ENCODE measurements around the gene TPPP3. TPM values are rescaled to one million over a fixed set of nuclear protein-coding genes. Genes with fewer than 3 reads are reported as not detected.

TPPP3 gene
- total RNA-seq, 1 experiment from 2014 or later, result 0.95 TPM

- Histone ChIP-seq H3K4me3 (ENCODE audit: low read depth in 2 of 2, low read length in 2 of 2) (peak overlapping the region; percentile 32 to 37), H3K4me1 (ENCODE audit: control insufficient read depth, insufficient read depth, low read length) (peaks cover 2% of the 10 kb centered on the region; the same call in 1 of the 2 replicates), H3K27me3 (ENCODE audit: control insufficient read depth, insufficient read depth, low read length) (no peaks in the 10 kb centered on the region; the same call in 1 of the 2 replicates), H3K9me3 (ENCODE audit: control insufficient read depth, insufficient read depth, low read depth, low read length) (no peaks in the 10 kb centered on the region), H3K27ac (ENCODE audit: low read length) (no peak overlapping the region), H3K36me3 (ENCODE audit: control insufficient read depth, insufficient read depth, low read length) (no peaks in the 10 kb centered on the region)
- intact Hi-C loops (cut with micrococcal nuclease; ENCODE audit: unreplicated experiment) (loop anchor here (2.0 kb wide), 1 partner anchor 35 kb away; no protein-coding TSS in a partner anchor), in situ Hi-C loops (cut with HindIII; ENCODE audit: low pct_unique_long_range_greater_than_20kb, low sequenced_read_pairs) (no loop called here)
- TF ChIP-seq REST (IDR thresholded peaks at IDR 0.05; ENCODE audit: insufficient read depth in 1 of 2, low read depth in 2 of 2, low read length in 1 of 2) (no peak), POLR2AphosphoS5 (IDR thresholded peaks at IDR 0.05; ENCODE audit: low read depth, low read length) (no peak), SIN3A (IDR thresholded peaks at IDR 0.05; ENCODE audit: borderline replicate concordance, insufficient read depth, low read depth, low read length) (no peak), TCF7L2 (IDR thresholded peaks at IDR 0.05; ENCODE audit: low read depth, low read length) (no peak)
- TF ChIP-seq, protein P1, sequence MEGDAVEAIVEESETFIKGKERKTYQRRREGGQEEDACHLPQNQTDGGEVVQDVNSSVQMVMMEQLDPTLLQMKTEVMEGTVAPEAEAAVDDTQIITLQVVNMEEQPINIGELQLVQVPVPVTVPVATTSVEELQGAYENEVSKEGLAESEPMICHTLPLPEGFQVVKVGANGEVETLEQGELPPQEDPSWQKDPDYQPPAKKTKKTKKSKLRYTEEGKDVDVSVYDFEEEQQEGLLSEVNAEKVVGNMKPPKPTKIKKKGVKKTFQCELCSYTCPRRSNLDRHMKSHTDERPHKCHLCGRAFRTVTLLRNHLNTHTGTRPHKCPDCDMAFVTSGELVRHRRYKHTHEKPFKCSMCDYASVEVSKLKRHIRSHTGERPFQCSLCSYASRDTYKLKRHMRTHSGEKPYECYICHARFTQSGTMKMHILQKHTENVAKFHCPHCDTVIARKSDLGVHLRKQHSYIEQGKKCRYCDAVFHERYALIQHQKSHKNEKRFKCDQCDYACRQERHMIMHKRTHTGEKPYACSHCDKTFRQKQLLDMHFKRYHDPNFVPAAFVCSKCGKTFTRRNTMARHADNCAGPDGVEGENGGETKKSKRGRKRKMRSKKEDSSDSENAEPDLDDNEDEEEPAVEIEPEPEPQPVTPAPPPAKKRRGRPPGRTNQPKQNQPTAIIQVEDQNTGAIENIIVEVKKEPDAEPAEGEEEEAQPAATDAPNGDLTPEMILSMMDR (IDR thresholded peaks at IDR 0.05), result no peak
- ATAC-seq (no peak), DNase-seq (ENCODE audit: low read depth, low spot score) (no peak)
- ChIA-PET POLR2A (no interaction called here), CTCF (no interaction called here)
- no TSS peak for BruUV-seq (replicated peaks)
Observed at GRCh38 chr16:67429799-67430503, 36.7 kb upstream of the TPPP3 start.

DNA sequence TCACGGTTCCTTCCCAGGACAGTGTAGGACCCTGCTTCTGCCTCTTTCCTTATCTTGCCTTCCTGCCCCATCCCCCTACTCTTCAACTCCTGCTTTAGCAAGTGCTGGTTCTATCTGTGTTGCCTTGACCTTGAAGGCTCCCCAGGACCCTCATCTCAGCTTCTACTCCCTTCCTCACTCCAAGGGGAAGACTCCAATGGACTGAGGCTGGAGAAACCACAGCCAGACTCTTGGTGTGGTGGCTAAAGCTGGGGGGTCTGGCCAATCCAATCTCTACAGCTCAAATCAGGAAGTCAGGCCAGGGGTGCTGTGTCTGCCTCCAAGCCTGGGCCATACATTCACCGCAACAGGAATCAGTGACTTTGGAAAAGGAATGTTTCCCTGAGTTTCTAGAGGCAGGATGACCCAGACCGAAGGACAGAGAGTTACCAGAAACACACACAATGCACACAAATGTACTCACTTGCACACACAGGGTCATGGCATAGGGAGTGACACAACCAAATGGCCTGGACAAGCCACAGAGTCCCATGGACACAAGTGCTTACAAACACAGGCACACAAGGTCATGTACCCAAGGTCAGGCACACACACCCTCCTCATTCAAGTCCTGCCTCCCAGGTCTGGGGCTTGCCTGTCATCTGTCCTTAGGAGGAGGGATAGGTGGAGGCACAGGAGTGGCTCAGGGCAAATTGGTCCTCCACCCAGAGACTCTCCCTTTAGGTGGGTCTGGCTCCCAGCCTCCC is 35.9 kb upstream of the TPPP3 start:
- H3K36me3 ChIP-seq (ENCODE audit: control insufficient read depth, insufficient read depth, low read length), result no peaks in the 10 kb centered on the region
- no TSS peak for BruUV-seq (replicated peaks)

More for the DNA sequence above, 35.9 kb upstream of the TPPP3 start:
- POLR2A ChIA-PET, result no interaction called here
- Histone ChIP-seq H3K9me3 (ENCODE audit: control insufficient read depth, insufficient read depth, low read depth, low read length) (no peaks in the 10 kb centered on the region), H3K27me3 (ENCODE audit: control insufficient read depth, insufficient read depth, low read length) (no peaks in the 10 kb centered on the region; the same call in 1 of the 2 replicates), H3K4me1 (ENCODE audit: control insufficient read depth, insufficient read depth, low read length) (peaks cover 2% of the 10 kb centered on the region; the same call in 1 of the 2 replicates), H3K27ac (ENCODE audit: low read length) (no peak overlapping the region), H3K4me3 (ENCODE audit: low read depth in 2 of 2, low read length in 2 of 2) (no peak overlapping the region)
- TF ChIP-seq REST (IDR thresholded peaks at IDR 0.05; ENCODE audit: insufficient read depth in 1 of 2, low read depth in 2 of 2, low read length in 1 of 2) (no peak), POLR2AphosphoS5 (IDR thresholded peaks at IDR 0.05; ENCODE audit: low read depth, low read length) (no peak), TCF7L2 (IDR thresholded peaks at IDR 0.05; ENCODE audit: low read depth, low read length) (no peak), SIN3A (IDR thresholded peaks at IDR 0.05; ENCODE audit: borderline replicate concordance, insufficient read depth, low read depth, low read length) (no peak)
- TF ChIP-seq, protein P1 (IDR thresholded peaks at IDR 0.05), result no peak
- ATAC-seq (no peak), DNase-seq (ENCODE audit: low read depth, low spot score) (no peak)
- in situ Hi-C loops (cut with HindIII; ENCODE audit: low pct_unique_long_range_greater_than_20kb, low sequenced_read_pairs), result no loop called here
- CTCF ChIA-PET, result interaction anchor here (1.5 kb wide), 1 partner anchor 36 kb away, joined by 6 read pairs; no protein-coding TSS in a partner anchor
- intact Hi-C loops (cut with micrococcal nuclease; ENCODE audit: unreplicated experiment), result loop anchor here (2.0 kb wide), 1 partner anchor 36 kb away; no protein-coding TSS in a partner anchor
